H1 (cell line): Measurements from ENCODE around the gene SMTNL2. TPM values are rescaled to one million over a fixed set of nuclear protein-coding genes. Genes with fewer than 3 reads are reported as not detected.
A peak's percentile ranks its signal among the peaks of the same experiment; 100 is the strongest.

Experiments used
- CTCF ChIA-PET: fragments of 300-600 bp; sonication (Branson Sonifier 250); formaldehyde crosslinking; loops from one replicate; lab custom pipeline; 2021; ENCODE audit not compliant: partially characterized antibody; lab: Charles Lee
- POLR2A ChIA-PET: fragments of 300-600 bp; sonication (Branson Sonifier 250); formaldehyde crosslinking; loops from one replicate; lab custom pipeline; 2021; ENCODE audit warnings: inconsistent platforms; ENCODE audit not compliant: partially characterized antibody; lab: Charles Lee
- DNase-seq, 2 experiments: peaks; one replicate each; pipeline versions ENCODE4 v3.0.0 to v3.0.0-alpha.2; 2010 to 2022; ENCODE audit warnings: low spot score in 2 of 2, low read depth in 1 of 2, mixed read lengths in 1 of 2
- FAIRE-seq: peaks from 2 replicates; lab custom pipeline; 2011; peaks lifted over from hg19 to GRCh38; lab: Jason Lieb, UNC
- H2AFZ ChIP-seq: 2 replicates; pipeline ENCODE4 v1.8.1; 2012; ENCODE audit warnings: low read length, inconsistent platforms
- H2AK5ac ChIP-seq: 2 replicates; pipeline ENCODE4 v1.6.1; 2013; ENCODE audit warnings: low read depth, low read length
- H2BK120ac ChIP-seq: replicated peaks from 2 replicates; pipeline ENCODE3; 2013; ENCODE audit warnings: low read depth, low read length, inconsistent platforms
- H2BK12ac ChIP-seq: 2 replicates; pipeline ENCODE4 v1.6.1; 2013; ENCODE audit warnings: low read depth, low read length
- H2BK15ac ChIP-seq: 2 replicates; pipeline ENCODE4 v1.6.1; 2013; ENCODE audit warnings: low read length
- H2BK20ac ChIP-seq: 2 replicates; pipeline ENCODE4 v1.6.1; 2013; ENCODE audit warnings: low read length
- H2BK5ac ChIP-seq: 2 replicates; pipeline ENCODE4 v1.6.1; 2013; ENCODE audit warnings: low read depth, low read length
- H3K14ac ChIP-seq: 2 replicates; pipeline ENCODE4 v1.6.1; 2013; ENCODE audit warnings: inconsistent platforms; ENCODE audit not compliant: insufficient read length
- H3K18ac ChIP-seq: 2 replicates; pipeline ENCODE4 v1.6.1; 2013; ENCODE audit warnings: low read length; ENCODE audit errors: extremely low read depth
- H3K23ac ChIP-seq: 2 replicates; pipeline ENCODE4 v1.6.1; 2013; ENCODE audit warnings: inconsistent platforms; ENCODE audit not compliant: insufficient read length
- H3K23me2 ChIP-seq: 2 replicates; pipeline ENCODE4 v1.6.1; 2013; ENCODE audit warnings: low read depth, low read length
- H3K27ac ChIP-seq: 2 replicates; pipeline ENCODE4 v1.6.1; 2011; ENCODE audit warnings: low read depth, low read length, inconsistent platforms
- H3K27me3 ChIP-seq, 4 experiments: replicated peaks in 1 of 4; 1 replicate in 1 of 4; 2 replicates in 3 of 4; pipeline versions ENCODE4 v1.6.1 to v1.8.1; 2011 to 2013; ENCODE audit warnings: low read length in 3 of 4, mild to moderate bottlenecking in 3 of 4, inconsistent platforms in 2 of 4, mixed read lengths in 2 of 4, moderate library complexity in 1 of 4; ENCODE audit not compliant: control insufficient read depth in 3 of 4, insufficient read depth in 3 of 4; ENCODE audit errors: extremely low read depth in 1 of 4
- H3K36me3 ChIP-seq, 4 experiments: 2 replicates each; pipeline versions ENCODE4 v1.6.1 to v1.8.1; 2011 to 2013; ENCODE audit warnings: mild to moderate bottlenecking in 4 of 4, low read length in 3 of 4, moderate library complexity in 2 of 4, control low read depth in 1 of 4, inconsistent platforms in 1 of 4; ENCODE audit not compliant: insufficient read depth in 4 of 4, control insufficient read depth in 2 of 4
- H3K4ac ChIP-seq: replicated peaks from 2 replicates; pipeline ENCODE3; 2013; ENCODE audit warnings: low read length, low read depth, mixed read lengths, inconsistent platforms; ENCODE audit not compliant: insufficient read length
- H3K4me1 ChIP-seq, 4 experiments: replicated peaks in 1 of 4; 1 replicate in 1 of 4; 2 replicates in 3 of 4; pipeline versions ENCODE4 v1.6.1 to v1.8.1; 2011 to 2013; ENCODE audit warnings: low read length in 3 of 4, inconsistent platforms in 2 of 4, mixed read lengths in 1 of 4; ENCODE audit not compliant: insufficient read depth in 4 of 4, control insufficient read depth in 3 of 4
- H3K4me2 ChIP-seq, 2 experiments: 2 replicates each; pipeline versions ENCODE4 v1.6.1 to v1.8.1; 2011 to 2013; ENCODE audit warnings: low read depth in 2 of 2, low read length in 2 of 2, control low read depth in 1 of 2, inconsistent platforms in 1 of 2, mild to moderate bottlenecking in 1 of 2; ENCODE audit not compliant: insufficient read depth in 1 of 2
- H3K4me3 ChIP-seq, 4 experiments: fragments of 200-600, 300-600 bp in 1 of 4; sonication (generic), shearing (Covaris generic), sonication (Bioruptor Twin) in 1 of 4; 2 replicates each; pipeline versions ENCODE4 v1.5.1 to v1.8.1; 2011 to 2016; ENCODE audit warnings: low read length in 4 of 4, low read depth in 3 of 4, control low read depth in 2 of 4, inconsistent platforms in 2 of 4, mild to moderate bottlenecking in 2 of 4, mixed read lengths in 1 of 4, moderate library complexity in 1 of 4; ENCODE audit not compliant: insufficient read depth in 2 of 4; ENCODE audit errors: extremely low read depth in 1 of 4
- H3K56ac ChIP-seq: replicated peaks from 2 replicates; pipeline ENCODE3; 2013; ENCODE audit warnings: low read depth, mild to moderate bottlenecking, mixed read lengths, low read length, inconsistent platforms; ENCODE audit not compliant: insufficient read length
- H3K79me1 ChIP-seq: 2 replicates; pipeline ENCODE4 v1.6.1; 2013; ENCODE audit warnings: low read depth, low read length, control low read depth
- H3K79me2 ChIP-seq, 2 experiments: 2 replicates each; pipeline versions ENCODE4 v1.6.1 to v1.8.1; 2012 to 2013; ENCODE audit warnings: low read length in 2 of 2, mild to moderate bottlenecking in 2 of 2, inconsistent platforms in 1 of 2; ENCODE audit not compliant: insufficient read depth in 2 of 2, control insufficient read depth in 1 of 2
- H3K9ac ChIP-seq, 4 experiments: replicated peaks in 1 of 4; 1 replicate in 1 of 4; 2 replicates in 3 of 4; pipeline versions ENCODE4 v1.6.1 to v1.8.1; 2011 to 2013; ENCODE audit warnings: low read depth in 3 of 4, low read length in 3 of 4, control low read depth in 2 of 4, mild to moderate bottlenecking in 2 of 4, moderate library complexity in 2 of 4, inconsistent platforms in 1 of 4; ENCODE audit errors: extremely low read depth in 1 of 4
- H3K9me3 ChIP-seq, 2 experiments: 2 replicates each; pipeline versions ENCODE4 v1.6.1 to v1.8.1; 2012 to 2013; ENCODE audit warnings: mild to moderate bottlenecking in 2 of 2, moderate library complexity in 2 of 2, control low read depth in 1 of 2, inconsistent platforms in 1 of 2, low read depth in 1 of 2, low read length in 1 of 2, mixed read lengths in 1 of 2; ENCODE audit not compliant: insufficient read depth in 2 of 2
- H4K20me1 ChIP-seq, 2 experiments: replicated peaks in 1 of 2; 2 replicates each; pipeline versions ENCODE3 to v1.8.1; 2011 to 2013; ENCODE audit warnings: inconsistent platforms in 2 of 2, low read length in 2 of 2, mild to moderate bottlenecking in 1 of 2; ENCODE audit not compliant: insufficient read depth in 2 of 2, control insufficient read depth in 1 of 2
- H4K5ac ChIP-seq: 2 replicates; pipeline ENCODE4 v1.6.1; 2013; ENCODE audit warnings: low read length, low read depth, mixed read lengths, inconsistent platforms; ENCODE audit not compliant: insufficient read length
- H4K8ac ChIP-seq: 2 replicates; pipeline ENCODE4 v1.8.0; 2013; ENCODE audit warnings: mild to moderate bottlenecking, moderate library complexity, low read length, inconsistent platforms; ENCODE audit not compliant: insufficient read depth; ENCODE audit errors: extremely low read depth
- H4K91ac ChIP-seq: replicated peaks from 2 replicates; pipeline ENCODE3; 2013; ENCODE audit warnings: low read length, mixed read lengths, inconsistent platforms; ENCODE audit not compliant: insufficient read length
- HDAC2 ChIP-seq, 2 experiments: fragments of 300-600 bp in 1 of 2; sonication (generic) in 1 of 2; IDR thresholded peaks; 2 replicates each; pipeline ENCODE4 v1.6.1; 2011 to 2012; ENCODE audit warnings: low read depth in 2 of 2, low read length in 2 of 2, mild to moderate bottlenecking in 2 of 2, moderate library complexity in 2 of 2, borderline replicate concordance in 1 of 2, inconsistent platforms in 1 of 2
- HDAC6 ChIP-seq: IDR thresholded peaks from one replicate; pipeline ENCODE4 v1.7.1; 2012; ENCODE audit warnings: low read depth, mild to moderate bottlenecking, inconsistent platforms, low read length, moderate library complexity
- MAFK ChIP-seq: IDR thresholded peaks from 2 replicates; pipeline ENCODE4 v1.6.1; 2012; ENCODE audit warnings: low read depth, mild to moderate bottlenecking, improper control_type of control experiment, low read length
- SRF ChIP-seq: IDR thresholded peaks from 2 replicates; pipeline ENCODE4 v1.6.1; 2011; ENCODE audit warnings: mild to moderate bottlenecking, low read depth, low read length, moderate library complexity
- WGBS, 2 experiments: shearing (Covaris generic) in 1 of 2; methylation state at CpG; one replicate each; pipeline versions ENCODE4 v1.1.6 to v1.1.7; 2013 to 2015; ENCODE audit warnings: low lambda C conversion rate in 2 of 2, mixed read lengths in 2 of 2, inconsistent platforms in 1 of 2, low coverage in 1 of 2, missing lambda C conversion rate in 1 of 2; ENCODE audit not compliant: insufficient replicate concordance in 2 of 2, insufficient coverage in 1 of 2, insufficient read length in 1 of 2; ENCODE audit errors: extremely low coverage in 1 of 2, missing lambda C conversion rate in 1 of 2; 5-methylcytosine and 5-hydroxymethylcytosine counted together
- polyA plus RNA-seq, 7 experiments: library from polyadenylated mRNA; depleted of rRNA in 3 of 7; stranded (reverse) in 5 of 7; unstranded in 2 of 7; fragments of >200 nt in 5 of 7; fragments of 200-250 nt in 2 of 7; gene quantifications; 1 replicate in 5 of 7; 2 replicates in 1 of 7; 4 replicates in 1 of 7; pipeline versions ENCODE4 v1.2.1 to v1.2.3, GENCODE V29; 2011 to 2013; ENCODE audit warnings: missing spikeins in 2 of 7, mixed read lengths in 2 of 7
- total RNA-seq: library from RNA; stranded (reverse); fragmentation: NEBNext Ultra II Directional; extraction: Animal tissue kit (Norgen Biotek cat#: 25700); gene quantifications from 2 replicates; pipeline ENCODE4 v1.2.1, GENCODE V29; 2021
- TF ChIP-seq, protein P1 (sequence below), 3 experiments: IDR thresholded peaks; 1 replicate in 2 of 3; 2 replicates in 1 of 3; pipeline versions ENCODE4 v1.5.1 to v1.6.1; 2011; ENCODE audit warnings: low read length in 3 of 3, mild to moderate bottlenecking in 3 of 3, inconsistent platforms in 2 of 3, low read depth in 1 of 3, moderate library complexity in 1 of 3; ENCODE audit not compliant: insufficient read depth in 1 of 3; ENCODE audit errors: control extremely low read depth in 1 of 3

The SMTNL2 gene
- total and polyA plus RNA-seq, 2 of the 8 experiments (the other 6 are each of a cell fraction or from before 2014, with no cell fraction given), result 3.6 to 4.5 TPM

DNA sequence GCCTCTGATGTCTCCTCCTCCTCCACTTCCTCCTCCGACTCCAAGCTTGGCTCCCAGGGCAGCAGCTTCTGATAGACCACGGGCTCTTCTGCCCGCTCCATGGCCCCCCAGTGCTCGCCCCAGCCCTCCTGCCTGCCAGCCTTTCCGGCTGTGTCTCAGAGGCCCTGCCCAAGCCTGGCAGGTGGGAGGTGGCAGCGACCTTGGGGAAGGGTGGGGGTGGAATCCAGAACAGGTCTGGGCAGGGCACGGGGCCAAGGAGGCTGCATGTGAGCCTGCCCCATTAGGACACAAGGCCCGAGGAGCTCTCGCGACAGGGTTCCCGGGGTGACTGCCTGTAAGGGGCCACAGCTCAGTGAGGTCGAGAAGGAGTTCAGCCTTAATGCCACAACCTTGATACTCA, 23.9 kb upstream of the SMTNL2 start, which contains the start of gene GGT6:
Gene GGT6 (minus strand): TSS at position 157 of the 400 bp plus-strand sequence. CDS start 56 bp downstream, at position 101.
- Histone ChIP-seq H3K4me2 (no peak within 1 kb of the TSS), H2BK15ac (no peak within 1 kb of the TSS; the same call in 1 of the 2 replicates), H3K4me1 (peaks cover 6 to 13% (median 7%) of the 10 kb centered on the region in 4 experiments; a peak in 6 of 7 replicates), H3K79me1 (no peaks in the 10 kb centered on the region), H2BK5ac (peak within 1 kb of the TSS; percentile 18; the same call in 1 of the 2 replicates), H2BK120ac (no peak within 1 kb of the TSS), H2BK12ac (peak within 1 kb of the TSS; percentile 46; the same call in 1 of the 2 replicates), H4K8ac (no peak within 1 kb of the TSS), H4K20me1 (no peaks in the 10 kb centered on the region), H3K14ac (no peak within 1 kb of the TSS), H3K36me3 (no peaks in the 10 kb centered on the region), H3K4ac (no peak within 1 kb of the TSS), H3K4me3 (no peak within 1 kb of the TSS), H2AFZ (peak within 1 kb of the TSS; percentile 76; the same call in 1 of the 2 replicates), H2BK20ac (no peak within 1 kb of the TSS), H3K27me3 (no peaks in the 10 kb centered on the region), H3K56ac (no peak within 1 kb of the TSS), H3K27ac (no peak within 1 kb of the TSS), H3K9ac (no peak within 1 kb of the TSS; a peak in 1 of 7 replicates), H4K5ac (no peak within 1 kb of the TSS), H3K23me2 (0 out of 2 replicates have a peak, but pooled peaks cover 3% of the 10 kb centered on the region), H3K9me3 (no peaks in the 10 kb centered on the region), H3K18ac (peak within 1 kb of the TSS; percentile 63; the same call in 1 of the 2 replicates), H4K91ac (no peak within 1 kb of the TSS), H3K23ac (no peak within 1 kb of the TSS), H2AK5ac (no peak within 1 kb of the TSS), H3K79me2 (no peaks in the 10 kb centered on the region)
- FAIRE-seq, result no peak
- WGBS, 2 experiments, result 89% methylated on average over 12 of the region's 12 CpGs; no CpG with 5 or more reads in 1 of the 2 experiments
- POLR2A ChIA-PET, result interaction anchor here (0.6 to 32.8 kb wide), 4 partner anchors 9 to 72 kb away, joined by 3 to 546 read pairs (median 3); no protein-coding TSS in a partner anchor
- TF ChIP-seq SRF, result no peak
- TF ChIP-seq HDAC2 (IDR thresholded peaks at IDR 0.05; ENCODE audit: borderline replicate concordance in 1 of 2, low read depth in 2 of 2, low read length in 2 of 2), result no peak
- TF ChIP-seq MAFK, result no peak
- TF ChIP-seq, protein P1, sequence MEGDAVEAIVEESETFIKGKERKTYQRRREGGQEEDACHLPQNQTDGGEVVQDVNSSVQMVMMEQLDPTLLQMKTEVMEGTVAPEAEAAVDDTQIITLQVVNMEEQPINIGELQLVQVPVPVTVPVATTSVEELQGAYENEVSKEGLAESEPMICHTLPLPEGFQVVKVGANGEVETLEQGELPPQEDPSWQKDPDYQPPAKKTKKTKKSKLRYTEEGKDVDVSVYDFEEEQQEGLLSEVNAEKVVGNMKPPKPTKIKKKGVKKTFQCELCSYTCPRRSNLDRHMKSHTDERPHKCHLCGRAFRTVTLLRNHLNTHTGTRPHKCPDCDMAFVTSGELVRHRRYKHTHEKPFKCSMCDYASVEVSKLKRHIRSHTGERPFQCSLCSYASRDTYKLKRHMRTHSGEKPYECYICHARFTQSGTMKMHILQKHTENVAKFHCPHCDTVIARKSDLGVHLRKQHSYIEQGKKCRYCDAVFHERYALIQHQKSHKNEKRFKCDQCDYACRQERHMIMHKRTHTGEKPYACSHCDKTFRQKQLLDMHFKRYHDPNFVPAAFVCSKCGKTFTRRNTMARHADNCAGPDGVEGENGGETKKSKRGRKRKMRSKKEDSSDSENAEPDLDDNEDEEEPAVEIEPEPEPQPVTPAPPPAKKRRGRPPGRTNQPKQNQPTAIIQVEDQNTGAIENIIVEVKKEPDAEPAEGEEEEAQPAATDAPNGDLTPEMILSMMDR (IDR thresholded peaks at IDR 0.05; ENCODE audit: control extremely low read depth in 1 of 3, insufficient read depth in 1 of 3, low read depth in 1 of 3, low read length in 3 of 3), result no peak
- TF ChIP-seq HDAC6, result no peak
- CTCF ChIA-PET, result interaction anchor here (0.8 to 4.1 kb wide), 14 partner anchors 10 to 139 kb away, joined by 3 to 32 read pairs (median 3); no protein-coding TSS in a partner anchor
- no peak for DNase-seq
